ENCODE results near the gene GPSM1.
"Not testable (repeated sequence)": the region's sequence is repeated elsewhere in the genome, so short reads cannot be mapped to it uniquely, and the experiment has no call there.

The GPSM1 gene

DNA sequence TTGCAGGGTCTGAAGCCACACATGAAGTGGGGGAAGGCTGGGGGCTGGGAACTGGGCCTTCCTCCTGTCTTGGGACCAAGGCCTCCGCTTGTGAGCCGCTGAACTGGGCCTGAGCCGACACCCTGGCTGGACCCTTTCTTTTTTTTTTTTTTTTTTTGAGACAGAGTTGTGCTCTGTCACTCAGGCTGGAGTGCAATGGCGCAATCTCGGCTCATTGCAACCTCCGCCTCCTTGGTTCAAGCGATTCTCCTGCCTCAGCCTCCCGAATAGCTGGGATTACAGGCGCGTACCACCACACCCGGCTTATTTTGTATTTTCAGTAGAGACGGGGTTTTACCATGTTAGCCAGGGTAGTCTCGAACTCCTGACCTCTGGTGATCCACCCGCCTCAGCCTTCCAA lies 8.1 kb upstream of the GPSM1 start:
- DNase-seq = not testable (repeated sequence)

DNA sequence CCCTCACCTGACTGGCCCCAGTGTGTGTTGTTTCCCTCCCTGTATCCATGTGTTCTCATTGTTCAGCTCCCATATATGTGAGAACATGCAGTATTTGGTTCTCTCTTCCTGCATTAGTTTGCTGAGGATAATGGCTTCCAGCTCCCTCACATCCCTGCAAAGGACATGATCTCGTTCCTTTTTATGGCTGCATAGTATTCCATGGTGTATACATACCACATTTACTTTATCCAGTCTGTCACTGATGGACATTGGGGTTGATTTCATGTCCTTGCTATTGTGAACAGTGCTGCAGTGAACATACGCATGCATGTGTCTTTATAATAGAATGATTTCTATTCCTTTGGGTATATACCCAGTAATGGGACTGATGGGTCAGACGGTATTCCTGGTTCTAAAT lies 7.4 kb upstream of the GPSM1 start:
- not testable (repeated sequence) for DNase-seq

- not testable (repeated sequence) for DNase-seq
Observed at GRCh38 chr9:136320972-136321371, 6.4 kb upstream of the GPSM1 start.

DNA sequence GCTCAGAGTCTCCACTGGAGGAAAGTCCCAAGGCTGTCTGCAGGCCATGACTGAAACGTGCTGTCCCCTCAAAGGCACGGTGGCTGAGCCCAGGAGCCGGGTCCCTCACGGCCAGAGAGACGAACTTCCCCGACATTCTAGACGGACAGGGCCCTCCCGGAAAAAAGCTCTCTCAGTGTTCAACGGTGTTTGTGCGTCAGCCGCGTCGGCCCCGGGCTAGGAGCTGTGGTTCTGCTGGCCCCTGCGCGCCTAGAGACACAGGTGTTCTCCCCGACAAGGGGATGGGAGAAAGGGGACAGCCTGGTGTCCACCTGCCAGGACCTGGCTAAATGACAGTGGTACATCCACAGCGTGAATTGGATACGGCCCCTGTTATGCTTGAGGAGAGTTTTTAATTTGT lies 5.8 kb upstream of the GPSM1 start:
- no peak for DNase-seq

- DNase-seq = no peak
Observed at GRCh38 chr9:136322756-136323330, 4.5 kb upstream of the GPSM1 start.

DNA sequence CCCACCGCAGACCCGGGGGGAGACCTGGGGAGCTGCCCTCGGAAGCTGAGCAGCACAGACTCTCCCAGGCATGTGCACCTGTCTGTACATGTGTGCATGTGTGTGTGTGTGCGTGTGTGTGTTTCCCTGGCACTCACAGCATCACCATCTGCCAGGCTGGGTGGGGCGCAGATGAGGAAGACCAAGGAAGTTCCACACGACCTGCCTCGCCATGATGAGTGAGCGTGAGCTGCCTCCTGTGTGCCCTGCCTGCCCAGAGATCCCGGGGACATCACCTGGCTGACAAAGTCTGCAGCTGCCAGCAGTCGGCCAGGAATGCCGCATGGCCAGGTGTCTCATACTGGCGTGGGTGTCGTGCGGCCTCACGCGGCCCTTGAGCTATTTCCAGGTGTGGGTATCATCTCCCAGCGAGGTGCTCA lies 4.0 kb upstream of the GPSM1 start:
- no peak for DNase-seq

DNA sequence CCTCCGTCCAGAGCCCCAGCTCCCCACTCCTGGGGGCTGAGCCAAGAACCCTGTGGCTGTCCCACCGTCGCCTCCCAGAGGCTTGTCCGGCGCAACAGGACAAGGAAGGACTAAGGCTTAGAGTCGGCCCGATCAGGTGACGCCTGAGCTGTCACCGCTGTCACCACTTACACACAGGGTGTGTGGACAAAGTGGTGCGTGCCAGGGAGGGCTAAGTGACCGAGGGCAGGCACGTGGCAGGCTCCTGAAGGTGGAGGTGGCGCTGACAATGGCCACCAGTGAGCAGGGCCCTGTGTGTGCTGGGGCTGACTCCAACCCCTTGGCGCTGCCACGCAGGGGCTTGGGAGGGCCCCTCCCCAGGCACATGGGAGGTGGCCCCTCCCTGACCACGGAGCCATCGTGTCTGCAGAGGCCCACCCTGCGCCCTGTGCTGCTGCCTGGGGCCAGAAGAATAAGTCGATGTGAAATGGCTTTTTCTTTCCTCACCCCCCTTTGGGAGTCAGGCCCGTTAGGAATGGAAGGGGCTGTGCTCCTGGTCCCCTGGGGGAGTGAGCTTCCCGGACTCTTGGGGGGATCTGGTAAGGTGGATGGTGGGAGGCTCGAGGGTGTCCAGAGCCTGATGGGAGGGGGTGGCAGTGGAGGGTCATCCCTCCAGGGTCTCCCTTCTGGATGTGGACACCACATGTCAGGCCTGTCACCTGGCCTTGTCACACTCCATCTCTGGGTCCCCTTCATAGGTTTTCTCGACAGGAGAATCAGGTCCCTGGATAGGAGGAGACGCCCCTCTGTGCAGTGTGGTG lies 2.6 kb upstream of the GPSM1 start:
- no peak for DNase-seq

- no peak for DNase-seq
Observed at GRCh38 chr9:136325358-136325757, 2.0 kb upstream of the GPSM1 start.

DNA sequence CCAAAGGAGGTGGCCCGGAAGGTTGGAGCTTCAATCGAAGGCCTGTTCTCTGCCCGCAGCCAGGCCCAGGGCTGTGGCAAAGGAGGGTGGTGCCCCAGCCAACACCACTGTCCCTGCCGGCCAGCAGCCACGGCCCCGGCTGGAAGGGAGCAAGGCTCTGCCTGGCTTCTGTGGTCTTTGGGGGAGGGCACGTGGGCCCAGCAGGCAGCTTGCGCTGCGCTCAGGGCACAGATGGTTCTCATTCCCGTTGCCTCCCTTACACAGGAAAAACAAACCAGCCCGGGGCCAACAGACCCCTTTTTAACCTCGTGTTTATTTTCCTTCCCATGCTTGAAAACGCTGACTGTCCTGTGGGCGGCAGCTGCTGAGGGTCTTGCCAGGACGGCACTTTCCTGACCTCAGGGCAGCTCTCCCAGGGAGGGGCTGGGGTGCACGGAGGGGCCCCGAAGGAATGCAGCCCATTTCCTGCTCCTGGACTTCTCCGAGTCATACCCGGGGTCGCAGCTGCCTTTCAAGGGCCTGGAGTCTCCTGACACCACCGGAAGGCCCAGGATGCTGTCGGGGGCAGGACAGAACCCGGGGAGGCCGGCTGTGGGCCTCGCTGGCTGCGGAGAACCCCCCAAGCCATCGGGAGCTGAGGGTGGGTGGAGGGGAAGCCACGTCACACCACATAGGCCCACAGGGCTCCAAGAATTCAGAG lies 1.1 kb upstream of the GPSM1 start:
- DNase-seq = no peak

DNA sequence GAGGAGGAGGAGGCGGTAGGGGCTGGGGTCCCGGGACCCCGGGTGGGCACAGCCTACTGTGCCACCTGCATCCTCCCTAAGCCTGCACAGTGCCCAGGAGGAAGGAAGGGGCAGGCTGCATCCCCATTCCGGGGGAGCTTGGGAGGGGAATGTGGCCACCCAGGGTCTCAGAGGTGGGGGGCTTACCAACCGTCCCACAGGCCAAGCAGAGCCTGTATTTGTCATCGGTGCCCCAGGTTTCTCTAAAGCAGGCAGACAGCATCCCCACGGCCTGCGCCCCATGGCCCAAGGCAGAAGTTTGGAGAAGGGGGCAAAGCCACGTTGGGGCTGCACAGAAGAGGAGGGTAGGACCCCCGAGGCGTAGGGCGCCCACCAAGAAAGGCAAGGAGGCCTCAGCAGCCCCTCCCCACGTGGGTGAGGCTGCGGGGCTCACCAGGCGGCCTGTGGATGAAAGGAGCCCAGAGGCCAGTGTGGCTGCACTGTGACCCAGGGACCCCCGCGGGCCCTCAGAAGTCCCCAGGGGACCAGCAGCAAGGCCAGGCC lies 507 bp upstream of the GPSM1 start:
- DNase-seq = no peak

- no peak for DNase-seq
Observed at GRCh38 chr9:136328011-136328621, 777 bp downstream of the GPSM1 start.

DNA sequence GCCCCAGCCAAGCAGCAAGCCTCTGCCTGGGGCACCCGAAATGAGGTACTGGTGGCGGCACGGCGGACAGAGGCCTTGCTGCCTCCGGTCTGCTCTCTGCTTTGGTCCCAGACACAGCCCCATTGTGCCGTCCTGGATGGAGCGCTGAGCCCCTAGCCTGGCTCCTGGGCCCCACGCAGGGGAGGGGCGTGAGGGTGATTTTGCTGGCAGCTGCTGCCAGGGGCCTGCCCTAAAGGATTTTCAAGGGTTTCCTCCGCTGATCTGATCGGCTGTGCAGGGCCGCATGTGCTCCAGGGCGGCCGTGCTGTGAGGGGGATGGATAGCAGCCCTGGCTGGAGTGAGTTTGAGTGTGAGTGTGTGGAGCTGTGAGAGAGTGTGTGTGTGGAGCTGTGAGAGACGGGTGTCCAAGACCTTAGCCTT lies 1.3 kb downstream of the GPSM1 start:
- DNase-seq = no peak

DNA sequence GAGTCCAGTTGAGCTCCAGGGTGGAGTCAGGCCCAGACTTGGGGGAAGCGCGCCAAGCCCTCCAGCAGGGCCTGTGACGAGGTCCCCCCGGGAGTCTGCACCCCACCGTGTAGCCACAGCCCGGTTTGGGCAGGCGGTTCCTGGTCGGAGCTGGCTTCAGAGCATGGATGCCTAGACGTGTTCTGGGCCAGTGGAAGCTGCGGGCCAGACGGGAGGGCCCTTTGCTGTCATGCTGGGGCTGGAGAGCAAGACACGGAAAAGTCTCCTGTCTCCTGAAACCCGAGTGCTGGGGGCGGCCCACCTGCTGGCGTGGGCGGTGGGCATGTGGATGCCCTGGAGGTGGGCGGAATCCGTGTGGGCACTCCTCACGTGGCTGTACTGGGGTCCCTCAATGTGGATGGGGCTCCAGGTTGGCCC lies 1.9 kb downstream of the GPSM1 start:
- no peak for DNase-seq

- no peak for DNase-seq
Observed at GRCh38 chr9:136329636-136330405, 2.5 kb downstream of the GPSM1 start.

DNA sequence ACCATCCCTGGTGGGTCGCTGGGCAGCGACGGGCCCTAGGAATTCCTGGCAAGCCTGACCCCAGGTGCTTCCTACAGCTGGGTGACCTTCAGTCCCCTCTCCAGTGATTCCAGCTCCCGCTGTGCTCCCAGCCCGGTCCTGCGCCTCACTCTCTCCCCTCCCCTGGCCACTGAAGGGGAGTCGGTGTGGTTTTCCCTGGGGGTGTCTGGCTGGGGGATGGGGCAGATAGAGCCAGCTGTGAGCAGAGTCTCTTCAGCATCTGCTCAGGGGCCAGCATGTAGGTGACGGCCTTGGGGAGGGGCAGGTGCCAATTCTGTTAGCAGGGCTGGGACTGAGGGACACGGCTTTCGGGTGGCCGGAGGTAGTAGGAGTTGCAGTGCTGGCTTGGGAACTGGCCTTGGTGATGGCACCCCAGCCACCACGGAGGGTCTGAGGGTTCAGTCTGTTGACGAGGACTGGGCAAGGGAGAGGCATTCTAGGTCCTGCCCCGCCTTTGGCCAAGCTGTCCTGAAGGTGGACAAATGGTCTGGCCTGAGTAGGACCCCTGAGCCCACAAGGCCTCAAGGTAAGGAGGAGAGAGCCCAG lies 3.2 kb downstream of the GPSM1 start:
- no peak for DNase-seq

DNA sequence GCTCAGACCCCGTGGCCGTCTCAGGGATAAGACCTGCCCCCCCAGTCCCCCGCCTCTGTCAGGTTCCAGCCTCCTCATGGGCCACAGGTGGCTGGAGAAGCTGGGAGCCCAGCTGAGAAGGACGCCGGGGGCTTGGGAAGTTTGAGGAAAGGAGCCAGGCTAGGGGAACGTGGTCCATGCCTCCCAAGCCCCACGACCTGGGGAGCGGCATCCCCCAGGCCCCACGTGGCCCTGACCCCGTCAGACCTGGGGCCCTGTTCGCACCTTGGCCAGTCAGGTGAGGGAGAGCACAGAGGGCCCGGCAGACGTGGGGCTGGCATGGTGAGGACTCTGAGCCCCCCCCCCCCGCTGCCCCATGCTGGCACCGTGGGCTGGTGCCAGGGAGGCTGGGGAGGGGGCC lies 3.7 kb downstream of the GPSM1 start:
- no peak for DNase-seq

DNA sequence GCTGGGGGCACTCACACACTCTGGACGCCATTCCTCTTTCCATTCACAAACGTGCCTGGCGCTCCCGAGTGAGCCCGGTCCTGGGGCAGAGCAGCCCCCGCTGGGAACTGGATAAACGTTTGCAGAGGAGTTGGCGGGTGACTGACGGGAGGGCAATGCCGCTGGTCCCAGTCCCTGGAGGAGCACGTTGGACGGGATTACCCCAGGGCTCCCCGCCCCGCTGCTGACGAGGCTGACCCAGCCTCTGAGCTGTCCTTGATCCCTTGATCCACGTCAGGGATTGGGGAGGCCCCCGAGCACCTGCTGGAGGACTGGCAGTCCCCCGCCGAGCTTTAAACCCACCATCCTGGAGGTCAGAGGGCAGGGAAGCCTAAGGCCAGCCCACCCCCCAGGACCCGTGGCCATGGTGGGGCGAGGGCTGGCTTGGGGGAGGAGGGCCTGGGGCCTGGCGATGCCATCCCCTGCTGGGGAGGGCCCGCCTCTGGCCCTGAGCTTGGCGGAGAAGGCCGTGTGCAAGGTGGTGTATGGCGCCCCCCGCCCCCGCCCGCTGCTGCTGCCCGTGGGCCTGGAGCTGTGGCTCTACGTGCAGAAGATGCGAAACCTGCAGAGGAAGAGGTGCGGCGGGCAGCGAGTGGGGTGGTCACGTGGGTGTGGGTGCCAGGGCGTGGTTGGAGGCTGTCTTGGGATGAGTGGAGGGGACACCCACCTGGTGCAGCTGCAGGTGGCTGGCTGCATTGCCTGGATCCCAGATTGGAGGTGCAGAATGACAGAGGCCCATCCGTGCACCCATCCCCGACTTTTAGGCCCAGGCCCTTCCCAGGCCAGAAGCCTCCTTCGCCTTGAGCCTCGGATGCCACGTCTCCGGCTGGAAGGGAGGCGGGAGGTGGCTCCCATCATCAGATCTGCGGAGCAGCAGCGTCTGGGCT lies 4.5 kb downstream of the GPSM1 start:
- no peak for DNase-seq

DNA sequence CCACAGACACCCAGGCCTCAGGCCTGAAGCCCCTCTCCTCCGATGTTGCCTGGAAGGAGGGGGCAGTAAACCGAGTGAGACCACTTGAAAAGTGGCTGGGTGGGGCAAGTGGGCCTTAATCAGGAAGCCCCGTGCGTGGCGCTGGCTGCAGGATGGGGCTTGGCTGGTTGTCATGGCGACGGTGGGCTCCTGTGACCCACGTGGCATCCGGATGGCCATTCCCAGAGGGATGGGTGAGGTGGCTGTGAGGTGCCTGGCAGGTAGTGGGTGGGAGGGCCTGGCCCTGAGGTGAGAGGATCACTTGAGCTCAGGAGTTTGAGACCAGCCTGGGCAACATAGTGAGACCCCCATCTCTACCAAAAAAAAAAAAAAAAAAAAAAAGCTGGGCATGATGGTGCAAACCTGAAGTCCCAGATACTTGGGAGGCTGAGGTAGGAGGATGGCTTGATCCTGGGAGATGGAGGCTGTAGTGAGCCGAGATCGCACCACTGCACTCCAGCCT lies 5.2 kb downstream of the GPSM1 start:
- DNase-seq = no peak

GRCh38 chr9:136333045-136333444 lies 5.7 kb downstream of the GPSM1 start:
- no peak for DNase-seq

- DNase-seq = no peak
Observed at GRCh38 chr9:136333486-136333885, 6.1 kb downstream of the GPSM1 start.

GRCh38 chr9:136334541-136334940 lies 7.2 kb downstream of the GPSM1 start:
- DNase-seq = no peak
